Karpas-422 (cell line): ENCODE measurements around the gene WDFY1. TPM values are rescaled to one million over a fixed set of nuclear protein-coding genes. Genes with fewer than 3 reads are reported as not detected.

Source experiments
- DNase-seq: peaks from one replicate; pipeline ENCODE4 v3.0.0-alpha.2; 2015
- H2AFZ ChIP-seq: fragments of 200-600 bp; sonication (generic); 2 replicates; pipeline ENCODE4 v1.6.1; 2014; ENCODE audit warnings: antibody characterized with exemption, low read length, mixed read lengths
- H3K27ac ChIP-seq: fragments of 200-600 bp; sonication (generic); 2 replicates; pipeline ENCODE4 v1.5.1; 2014; ENCODE audit warnings: mild to moderate bottlenecking, low read length, moderate library complexity
- H3K27me3 ChIP-seq: fragments of 200-600 bp; sonication (generic); 2 replicates; pipeline ENCODE4 v1.6.1; 2014; ENCODE audit warnings: low read length, mixed read lengths
- H3K36me3 ChIP-seq: fragments of 200-600 bp; sonication (generic); 2 replicates; pipeline ENCODE4 v1.6.1; 2014; ENCODE audit warnings: low read length, mixed read lengths; ENCODE audit not compliant: insufficient read depth
- H3K4me1 ChIP-seq: fragments of 200-600 bp; sonication (generic); 2 replicates; pipeline ENCODE4 v1.6.1; 2014; ENCODE audit warnings: mild to moderate bottlenecking, low read length, mixed read lengths
- H3K4me2 ChIP-seq: fragments of 200-600 bp; sonication (generic); 2 replicates; pipeline ENCODE4 v1.6.1; 2014; ENCODE audit warnings: low read length, low read depth, mild to moderate bottlenecking; ENCODE audit not compliant: poor library complexity, severe bottlenecking
- H3K4me3 ChIP-seq: fragments of 200-600 bp; sonication (generic); 2 replicates; pipeline ENCODE4 v1.5.1; 2014; ENCODE audit warnings: mild to moderate bottlenecking, antibody characterized with exemption, low read length, mixed read lengths
- H3K79me2 ChIP-seq: fragments of 200-600 bp; sonication (generic); 2 replicates; pipeline ENCODE4 v1.6.1; 2014; ENCODE audit warnings: mild to moderate bottlenecking, low read length, mixed read lengths
- H3K9ac ChIP-seq: fragments of 200-600 bp; sonication (generic); 2 replicates; pipeline ENCODE4 v1.6.0; 2014; ENCODE audit warnings: low read length
- H3K9me2 ChIP-seq: fragments of 200-600 bp; sonication (generic), shearing (Covaris generic); replicated peaks from 2 replicates; pipeline ENCODE4 v1.6.0; 2014; ENCODE audit warnings: mild to moderate bottlenecking, low read length, moderate library complexity; ENCODE audit not compliant: insufficient read depth
- H3K9me3 ChIP-seq: fragments of 300-700, 200-600 bp; sonication (generic); 2 replicates; pipeline ENCODE4 v1.6.1; 2014; ENCODE audit warnings: low read length, mixed read lengths
- H4K20me1 ChIP-seq: fragments of 200-600 bp; sonication (generic); 2 replicates; pipeline ENCODE4 v1.6.1; 2014; ENCODE audit warnings: mild to moderate bottlenecking, antibody characterized with exemption, low read length, low read depth; ENCODE audit not compliant: insufficient read depth
- total RNA-seq: library from RNA; depleted of rRNA; stranded (reverse); fragments of >200 nt; shearing (Covaris generic); gene quantifications from 2 replicates; pipeline ENCODE4 v1.2.3, GENCODE V29; 2014; ENCODE audit warnings: low replicate concordance

Gene WDFY1
- total RNA-seq, 1 experiment from 2014 or later = 34.7 TPM

GRCh38 chr2:223930103-223930976 lies 14.8 kb downstream of the WDFY1 start:
- DNase-seq = no peak
- no peak overlapping the region for H2AFZ ChIP-seq
- H3K9me2 ChIP-seq = no peaks in the 10 kb centered on the region
- no peak overlapping the region for H3K4me2 ChIP-seq
- no peak overlapping the region for H3K4me3 ChIP-seq
- H3K9me3 ChIP-seq = no peaks in the 10 kb centered on the region
- no peaks in the 10 kb centered on the region for H3K4me1 ChIP-seq
- no peak overlapping the region for H3K27ac ChIP-seq
- H3K9ac ChIP-seq = no peak overlapping the region
- no peaks in the 10 kb centered on the region for H3K36me3 ChIP-seq
- H3K27me3 ChIP-seq = no peaks in the 10 kb centered on the region
- H4K20me1 ChIP-seq = peaks cover 10% of the 10 kb centered on the region
- no peaks in the 10 kb centered on the region for H3K79me2 ChIP-seq

DNA sequence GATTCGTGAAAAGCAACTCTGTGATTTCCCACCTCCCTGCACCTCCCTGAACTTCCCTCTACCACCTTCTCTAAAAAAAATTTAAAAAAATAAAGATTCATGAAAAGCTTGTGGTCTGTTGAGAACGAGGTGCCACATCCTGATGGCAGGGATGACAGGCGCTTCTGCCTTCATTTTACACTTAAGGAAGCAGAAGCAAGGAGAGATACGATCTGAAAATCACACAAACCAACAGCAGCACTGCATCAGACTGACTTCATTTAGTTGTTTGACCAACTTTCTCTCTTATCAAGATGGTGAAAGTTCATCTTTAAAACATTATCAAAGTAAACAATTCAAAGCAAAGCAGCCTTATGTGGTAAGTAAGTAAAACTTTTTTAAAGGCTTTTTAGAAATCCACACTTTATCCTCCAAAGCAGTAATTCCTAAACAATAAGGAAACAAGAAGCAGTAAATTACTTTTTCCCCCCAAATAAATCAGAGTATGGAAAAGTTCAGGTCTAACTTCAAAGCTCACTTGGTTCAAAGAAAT lies 15.5 kb downstream of the WDFY1 start:
- H3K4me3 ChIP-seq = no peak overlapping the region
- no peak overlapping the region for H2AFZ ChIP-seq
- no peaks in the 10 kb centered on the region for H3K36me3 ChIP-seq
- no peaks in the 10 kb centered on the region for H3K79me2 ChIP-seq
- H3K4me2 ChIP-seq = no peak overlapping the region
- H3K9me3 ChIP-seq = no peaks in the 10 kb centered on the region
- H3K9me2 ChIP-seq = no peaks in the 10 kb centered on the region
- no peak overlapping the region for H3K9ac ChIP-seq
- H3K4me1 ChIP-seq = no peaks in the 10 kb centered on the region
- H3K27me3 ChIP-seq = no peaks in the 10 kb centered on the region
- no peak overlapping the region for H3K27ac ChIP-seq
- DNase-seq = no peak
- H4K20me1 ChIP-seq = peaks cover 7% of the 10 kb centered on the region

GRCh38 chr2:223928113-223929006 lies 16.8 kb downstream of the WDFY1 start:
- H3K36me3 ChIP-seq = no peaks in the 10 kb centered on the region
- no peak overlapping the region for H3K4me2 ChIP-seq
- no peak overlapping the region for H3K9ac ChIP-seq
- no peaks in the 10 kb centered on the region for H3K4me1 ChIP-seq
- no peaks in the 10 kb centered on the region for H3K79me2 ChIP-seq
- H3K4me3 ChIP-seq = no peak overlapping the region
- no peaks in the 10 kb centered on the region for H3K27me3 ChIP-seq
- no peak overlapping the region for H3K27ac ChIP-seq
- no peaks in the 10 kb centered on the region for H3K9me2 ChIP-seq
- H4K20me1 ChIP-seq = peaks cover 7% of the 10 kb centered on the region
- H3K9me3 ChIP-seq = no peaks in the 10 kb centered on the region
- DNase-seq = no peak
- no peak overlapping the region for H2AFZ ChIP-seq

DNA sequence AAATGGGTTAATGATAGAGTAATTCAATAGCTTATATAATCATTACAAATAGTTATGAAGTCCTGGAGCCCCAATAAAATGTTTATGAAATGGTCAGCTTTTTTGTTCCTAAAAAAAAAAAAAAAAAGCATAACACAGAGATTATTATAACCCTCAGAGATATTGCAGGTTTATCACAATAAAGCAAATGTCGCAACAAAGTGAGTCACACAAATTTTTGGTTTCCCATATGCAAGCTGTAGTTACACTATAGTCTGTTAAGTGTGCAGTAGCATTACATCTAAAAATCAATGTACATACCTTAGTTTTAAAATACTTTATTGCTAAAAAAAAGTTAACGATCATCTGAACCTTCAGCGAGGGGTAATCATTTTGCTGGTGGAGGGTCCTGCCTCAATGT lies 20.0 kb downstream of the WDFY1 start:
- Histone ChIP-seq H3K36me3 (no peaks in the 10 kb centered on the region), H3K4me2 (no peak overlapping the region), H2AFZ (no peak overlapping the region), H3K9me2 (no peaks in the 10 kb centered on the region), H3K27me3 (no peaks in the 10 kb centered on the region), H3K79me2 (no peaks in the 10 kb centered on the region), H3K27ac (no peak overlapping the region), H4K20me1 (peaks cover 7% of the 10 kb centered on the region), H3K4me1 (no peaks in the 10 kb centered on the region), H3K4me3 (no peak overlapping the region), H3K9ac (no peak overlapping the region), H3K9me3 (no peaks in the 10 kb centered on the region)
- DNase-seq = no peak

DNA sequence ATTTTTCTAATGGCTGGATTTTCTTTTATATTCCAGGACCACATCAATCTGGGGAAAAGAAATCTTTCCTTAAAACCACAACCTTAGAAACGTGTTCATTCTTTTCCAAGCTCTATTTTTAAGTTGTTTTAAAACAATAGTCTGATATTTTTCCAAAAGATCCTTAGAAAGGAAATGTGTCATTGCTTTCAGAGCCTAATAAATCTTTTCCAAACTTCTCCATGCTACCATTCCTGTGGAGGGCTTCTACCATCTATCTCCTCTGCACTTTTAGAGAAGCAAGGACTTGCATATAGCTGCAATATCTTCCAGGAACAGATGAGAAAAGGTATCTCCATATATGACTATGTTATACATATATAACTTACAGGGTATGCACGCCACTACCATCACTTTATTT lies 21.2 kb downstream of the WDFY1 start:
- H3K9ac ChIP-seq = no peak overlapping the region
- no peak overlapping the region for H3K4me3 ChIP-seq
- H3K4me2 ChIP-seq = no peak overlapping the region
- H3K27me3 ChIP-seq = no peaks in the 10 kb centered on the region
- H4K20me1 ChIP-seq = peaks cover 7% of the 10 kb centered on the region
- H3K36me3 ChIP-seq = no peaks in the 10 kb centered on the region
- no peak for DNase-seq
- H3K9me2 ChIP-seq = no peaks in the 10 kb centered on the region
- no peaks in the 10 kb centered on the region for H3K79me2 ChIP-seq
- no peaks in the 10 kb centered on the region for H3K9me3 ChIP-seq
- H3K4me1 ChIP-seq = no peaks in the 10 kb centered on the region
- H3K27ac ChIP-seq = no peak overlapping the region
- no peak overlapping the region for H2AFZ ChIP-seq

- no peak overlapping the region for H3K27ac ChIP-seq
- no peak overlapping the region for H3K4me2 ChIP-seq
- no peaks in the 10 kb centered on the region for H3K27me3 ChIP-seq
- no peak for DNase-seq
- H3K9ac ChIP-seq = no peak overlapping the region
- H3K79me2 ChIP-seq = no peaks in the 10 kb centered on the region
- H3K9me2 ChIP-seq = no peaks in the 10 kb centered on the region
- H3K4me3 ChIP-seq = no peak overlapping the region
- H3K9me3 ChIP-seq = no peaks in the 10 kb centered on the region
- H2AFZ ChIP-seq = no peak overlapping the region
- H3K4me1 ChIP-seq = no peaks in the 10 kb centered on the region
- H4K20me1 ChIP-seq = no peaks in the 10 kb centered on the region; the same call in 1 of the 2 replicates
- no peaks in the 10 kb centered on the region for H3K36me3 ChIP-seq
Observed at GRCh38 chr2:223922308-223922707, 22.8 kb downstream of the WDFY1 start.

GRCh38 chr2:223921204-223921603 lies 23.9 kb downstream of the WDFY1 start:
- Histone ChIP-seq H3K36me3 (no peaks in the 10 kb centered on the region), H3K27me3 (no peaks in the 10 kb centered on the region), H3K9me3 (no peaks in the 10 kb centered on the region), H3K9ac (no peak overlapping the region), H3K27ac (no peak overlapping the region), H3K9me2 (no peaks in the 10 kb centered on the region), H3K4me3 (no peak overlapping the region), H3K79me2 (no peaks in the 10 kb centered on the region), H3K4me1 (no peaks in the 10 kb centered on the region), H2AFZ (no peak overlapping the region), H4K20me1 (no peaks in the 10 kb centered on the region; the same call in 1 of the 2 replicates), H3K4me2 (no peak overlapping the region)
- no peak for DNase-seq

DNA sequence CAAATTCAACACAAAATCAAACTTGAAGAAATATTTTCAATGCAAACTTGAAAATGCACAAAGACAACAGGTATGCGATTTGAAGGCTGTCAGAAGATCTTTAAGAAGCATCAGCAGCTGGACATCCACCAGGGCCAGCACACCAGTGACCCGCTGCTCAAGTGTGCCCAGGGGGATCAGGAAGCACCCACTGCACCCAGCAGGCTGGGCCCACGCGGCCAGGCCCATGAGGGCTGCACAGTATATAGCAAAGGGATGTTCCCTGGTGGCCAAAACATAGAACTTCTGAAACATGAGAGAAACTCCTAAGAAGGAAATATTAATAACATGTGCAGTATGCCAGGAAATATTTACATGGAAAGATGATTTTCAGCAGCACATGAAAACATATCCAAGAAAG lies 25.0 kb downstream of the WDFY1 start:
- DNase-seq = no peak
- H3K36me3 ChIP-seq = no peaks in the 10 kb centered on the region
- no peaks in the 10 kb centered on the region for H4K20me1 ChIP-seq
- no peak overlapping the region for H3K4me3 ChIP-seq
- H3K27me3 ChIP-seq = no peaks in the 10 kb centered on the region
- no peaks in the 10 kb centered on the region for H3K9me2 ChIP-seq
- H3K27ac ChIP-seq = no peak overlapping the region
- no peak overlapping the region for H3K4me2 ChIP-seq
- no peak overlapping the region for H3K9ac ChIP-seq
- no peak overlapping the region for H2AFZ ChIP-seq
- H3K79me2 ChIP-seq = no peaks in the 10 kb centered on the region
- no peaks in the 10 kb centered on the region for H3K9me3 ChIP-seq
- H3K4me1 ChIP-seq = no peaks in the 10 kb centered on the region
